BJ (cell line): ENCODE measurements around the gene NCAPH2. TPM values are rescaled to one million over a fixed set of nuclear protein-coding genes. Genes with fewer than 3 reads are reported as not detected.

ENCODE experiments used
- CTCF ChIA-PET: fragments of 350-600 bp; formaldehyde crosslinking; extraction: SDS; loops from one replicate; lab custom pipeline; 2021; ENCODE audit warnings: antibody characterized with exemption, inconsistent platforms; lab: Yijun Ruan, JAX
- POLR2A ChIA-PET: fragments of 300-600 bp; sonication (Branson Sonifier 250); formaldehyde crosslinking; extraction: SDS; loops from one replicate; lab custom pipeline; 2021; ENCODE audit warnings: antibody characterized with exemption; lab: Charles Lee
- DNase-seq: peaks from one replicate; pipeline ENCODE4 v3.0.0-alpha.2; 2011; ENCODE audit warnings: low read depth
- H3K27me3 ChIP-seq: 2 replicates; pipeline ENCODE4 v1.6.0; 2011; ENCODE audit warnings: low read length; ENCODE audit not compliant: control insufficient read depth, insufficient read depth
- H3K36me3 ChIP-seq: 2 replicates; pipeline ENCODE4 v1.5.1; 2011; ENCODE audit warnings: low read length; ENCODE audit not compliant: control insufficient read depth, insufficient read depth
- H3K4me3 ChIP-seq: 2 replicates; pipeline ENCODE4 v1.5.1; 2011; ENCODE audit warnings: low read depth, mild to moderate bottlenecking, control low read depth, low read length
- polyA plus RNA-seq: library from polyadenylated mRNA; depleted of rRNA; stranded (reverse); fragments of >200 nt; gene quantifications from 2 replicates; pipeline ENCODE4 v1.2.3, GENCODE V29; 2011
- TF ChIP-seq, protein P1 (sequence below): IDR thresholded peaks from 2 replicates; pipeline ENCODE4 v1.5.1; 2011; ENCODE audit warnings: low read depth, mild to moderate bottlenecking, control low read depth, inconsistent platforms, low read length, moderate library complexity; ENCODE audit not compliant: insufficient read depth

NCAPH2 gene
- polyA plus RNA-seq, 1 experiment, result 31.7 TPM

DNA sequence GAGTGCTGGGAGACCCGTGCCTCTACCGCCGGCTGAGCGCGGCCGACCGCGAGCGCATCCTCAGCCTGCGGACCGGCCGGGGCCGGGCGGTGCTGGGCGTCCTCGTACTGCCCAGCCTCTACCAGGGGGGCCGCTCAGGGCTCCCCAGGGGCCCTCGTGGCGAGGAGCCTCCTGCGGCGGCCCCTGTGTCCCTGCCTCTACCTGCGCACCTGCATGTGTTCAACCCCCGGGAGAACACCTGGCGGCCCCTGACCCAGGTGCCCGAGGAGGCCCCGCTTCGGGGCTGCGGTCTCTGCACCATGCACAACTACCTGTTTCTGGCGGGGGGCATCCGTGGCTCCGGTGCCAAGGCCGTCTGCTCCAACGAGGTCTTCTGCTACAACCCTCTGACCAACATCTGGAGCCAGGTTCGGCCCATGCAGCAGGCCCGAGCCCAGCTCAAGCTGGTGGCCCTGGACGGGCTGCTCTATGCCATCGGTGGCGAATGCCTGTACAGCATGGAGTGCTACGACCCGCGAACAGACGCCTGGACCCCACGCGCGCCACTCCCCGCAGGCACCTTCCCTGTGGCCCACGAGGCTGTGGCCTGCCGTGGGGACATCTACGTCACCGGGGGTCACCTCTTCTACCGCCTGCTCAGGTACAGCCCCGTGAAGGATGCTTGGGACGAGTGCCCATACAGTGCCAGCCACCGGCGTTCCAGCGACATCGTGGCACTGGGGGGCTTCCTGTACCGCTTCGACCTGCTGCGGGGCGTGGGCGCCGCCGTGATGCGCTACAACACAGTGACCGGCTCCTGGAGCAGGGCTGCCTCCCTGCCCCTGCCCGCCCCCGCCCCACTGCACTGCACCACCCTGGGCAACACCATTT is 41.1 kb downstream of the NCAPH2 start:
- ChIA-PET POLR2A (no interaction called here), CTCF (interaction anchor here (2.0 kb wide), 1 partner anchor 11 kb away, joined by 8 read pairs; no protein-coding TSS in a partner anchor)
- DNase-seq, result no peak
- Histone ChIP-seq H3K36me3 (no peaks in the 10 kb centered on the region), H3K4me3 (no peak overlapping the region), H3K27me3 (peaks cover 31% of the 10 kb centered on the region)
- TF ChIP-seq, protein P1, sequence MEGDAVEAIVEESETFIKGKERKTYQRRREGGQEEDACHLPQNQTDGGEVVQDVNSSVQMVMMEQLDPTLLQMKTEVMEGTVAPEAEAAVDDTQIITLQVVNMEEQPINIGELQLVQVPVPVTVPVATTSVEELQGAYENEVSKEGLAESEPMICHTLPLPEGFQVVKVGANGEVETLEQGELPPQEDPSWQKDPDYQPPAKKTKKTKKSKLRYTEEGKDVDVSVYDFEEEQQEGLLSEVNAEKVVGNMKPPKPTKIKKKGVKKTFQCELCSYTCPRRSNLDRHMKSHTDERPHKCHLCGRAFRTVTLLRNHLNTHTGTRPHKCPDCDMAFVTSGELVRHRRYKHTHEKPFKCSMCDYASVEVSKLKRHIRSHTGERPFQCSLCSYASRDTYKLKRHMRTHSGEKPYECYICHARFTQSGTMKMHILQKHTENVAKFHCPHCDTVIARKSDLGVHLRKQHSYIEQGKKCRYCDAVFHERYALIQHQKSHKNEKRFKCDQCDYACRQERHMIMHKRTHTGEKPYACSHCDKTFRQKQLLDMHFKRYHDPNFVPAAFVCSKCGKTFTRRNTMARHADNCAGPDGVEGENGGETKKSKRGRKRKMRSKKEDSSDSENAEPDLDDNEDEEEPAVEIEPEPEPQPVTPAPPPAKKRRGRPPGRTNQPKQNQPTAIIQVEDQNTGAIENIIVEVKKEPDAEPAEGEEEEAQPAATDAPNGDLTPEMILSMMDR, result no peak

DNA sequence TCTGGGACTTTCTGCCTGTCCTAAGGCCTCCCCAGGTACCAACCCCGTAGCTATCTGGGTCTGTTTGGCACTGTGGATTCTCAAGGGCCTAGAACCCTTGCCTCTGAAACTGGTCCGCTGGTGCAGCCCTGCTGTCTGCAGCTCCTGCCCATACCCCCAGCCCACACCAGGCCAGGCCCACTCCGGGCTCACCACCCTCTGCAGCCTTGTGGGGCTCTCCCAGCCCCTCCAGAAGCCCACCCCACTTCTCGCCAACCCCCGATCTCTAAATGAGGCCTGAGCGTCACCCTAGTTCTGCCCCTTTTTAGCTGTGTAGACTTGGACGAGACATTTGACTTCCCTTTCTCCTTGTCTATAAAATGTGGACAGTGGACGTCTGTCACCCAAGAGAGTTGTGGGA is 42.4 kb downstream of the NCAPH2 start:
- DNase-seq, result no peak
- ChIA-PET POLR2A (no interaction called here), CTCF (interaction anchor here (0.6 to 2.2 kb wide), 4 partner anchors 9 to 71 kb away, joined by 3 to 7 read pairs (median 4); partner anchors contain the start of gene SYCE3)
- H3K4me3 ChIP-seq, result no peak overlapping the region
- TF ChIP-seq, protein P1, result no peak
- peaks cover 27% of the 10 kb centered on the region for H3K27me3 ChIP-seq
- H3K36me3 ChIP-seq, result no peaks in the 10 kb centered on the region

DNA sequence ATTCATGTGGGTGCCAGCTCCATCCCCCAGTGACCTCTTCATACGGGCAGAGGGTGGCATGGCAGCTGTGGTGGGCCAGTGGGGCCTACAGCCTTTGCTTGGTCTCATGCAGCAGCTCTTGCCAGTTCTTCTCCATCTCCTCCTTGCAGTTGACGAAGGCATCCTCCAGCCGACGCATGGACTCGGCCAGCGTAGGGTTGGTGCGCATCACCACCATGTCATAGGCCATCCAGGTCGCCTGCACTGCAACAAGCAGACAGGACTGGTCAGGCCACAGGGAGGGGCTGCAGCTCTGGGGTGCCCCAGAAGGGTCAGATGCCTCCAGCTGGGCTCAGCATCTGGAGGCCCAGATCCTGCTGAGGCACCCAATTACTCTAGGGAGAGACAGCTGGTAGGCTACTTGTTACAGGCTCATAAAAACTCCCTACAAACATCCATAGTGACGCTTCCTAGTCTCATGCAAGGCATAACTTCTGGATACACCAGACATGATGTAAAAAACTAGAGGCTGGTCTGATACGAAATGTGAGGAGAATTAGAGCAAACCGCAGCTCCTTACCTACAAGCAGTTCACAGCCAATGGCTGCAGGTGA is 43.2 kb downstream of the NCAPH2 start:
- Histone ChIP-seq H3K36me3 (no peaks in the 10 kb centered on the region), H3K27me3 (peaks cover 21% of the 10 kb centered on the region), H3K4me3 (no peak overlapping the region)
- ChIA-PET POLR2A (no interaction called here), CTCF (interaction anchor here (0.8 to 2.2 kb wide), 3 partner anchors 8 to 70 kb away, joined by 4 to 7 read pairs (median 5); partner anchors contain the start of gene SYCE3)
- DNase-seq, result no peak
- TF ChIP-seq, protein P1, result no peak

DNA sequence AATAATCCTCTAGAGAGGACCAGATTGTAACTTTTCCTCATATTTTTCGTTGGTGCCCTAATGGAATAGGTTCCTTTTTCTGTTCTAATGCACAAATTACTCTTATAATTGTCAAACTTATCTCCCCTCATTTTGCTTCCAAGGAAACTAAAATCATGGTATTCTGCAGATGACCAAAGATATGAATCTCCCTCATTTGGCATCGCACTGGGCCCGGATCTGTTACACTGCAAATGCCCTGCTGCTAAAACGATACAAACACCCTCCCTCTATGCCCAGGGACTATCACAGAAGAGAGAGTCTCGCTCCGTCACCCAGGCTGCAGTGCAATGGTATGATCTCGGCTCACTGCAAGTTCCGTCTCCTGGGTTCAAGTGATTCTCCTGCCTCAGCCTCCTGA is 45.3 kb downstream of the NCAPH2 start:
- TF ChIP-seq, protein P1, result no peak
- CTCF ChIA-PET, result no interaction called here
- H3K36me3 ChIP-seq, result no peaks in the 10 kb centered on the region
- POLR2A ChIA-PET, result interaction anchor here (0.6 kb wide), 1 partner anchor 18 kb away, joined by 3 read pairs; no protein-coding TSS in a partner anchor
- no peak overlapping the region for H3K4me3 ChIP-seq
- H3K27me3 ChIP-seq, result peaks cover 15% of the 10 kb centered on the region
- DNase-seq, result no peak

DNA sequence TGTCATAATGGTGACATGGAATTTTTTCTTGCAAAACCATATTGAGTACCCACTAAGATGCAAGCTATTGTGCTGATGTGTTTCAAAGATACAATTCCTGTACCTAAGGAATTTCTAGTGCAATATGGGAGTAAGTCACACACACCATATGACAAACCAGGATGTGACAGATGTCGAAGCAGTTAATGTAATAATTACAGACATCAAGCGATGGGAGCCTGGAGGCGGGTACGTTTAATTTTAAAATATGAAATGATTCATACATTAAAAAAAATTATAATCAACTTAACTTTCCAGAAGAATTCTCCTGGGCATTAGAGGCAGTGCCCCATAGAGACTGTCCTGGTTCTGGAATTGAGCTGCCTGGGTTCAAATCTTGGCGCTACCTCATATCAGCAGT is 48.7 kb downstream of the NCAPH2 start:
- CTCF ChIA-PET, result interaction anchor here (1.3 to 1.7 kb wide), 2 partner anchors 12 to 17 kb away, joined by 4 read pairs; no protein-coding TSS in a partner anchor
- POLR2A ChIA-PET, result no interaction called here
- Histone ChIP-seq H3K4me3 (no peak overlapping the region), H3K36me3 (no peaks in the 10 kb centered on the region), H3K27me3 (peaks cover 8% of the 10 kb centered on the region; the same call in 1 of the 2 replicates)
- TF ChIP-seq, protein P1, result no peak
- no peak for DNase-seq
